Right lung (tissue), 5 donors: ENCODE data around the gene CLMP. TPM values are rescaled to one million over a fixed set of nuclear protein-coding genes. Genes with fewer than 3 reads are reported as not detected.

ENCODE experiments used
- polyA plus RNA-seq, 5 donors: library from polyadenylated mRNA; unstranded; fragments of 120-200 nt; gene quantifications; one replicate each; pipeline versions ENCODE4 v1.2.1 to v1.2.3, GENCODE V29; 2013; ENCODE audit warnings: inconsistent platforms in 1 of 5, low replicate concordance in 1 of 5; ENCODE audit not compliant: insufficient read length in 5 of 5, insufficient read depth in 1 of 5

Gene CLMP
- polyA plus RNA-seq, 5 donors: 15.0 to 18.6 (median 17.3) TPM

Other genes starting within 250 kb of the CLMP start
- not detected for gene BSX, start 213.4 kb downstream of the CLMP start, polyA plus RNA-seq
- 1,000 to 10,000 TPM in 4 of 5 donors, 100 to 1,000 TPM in 1; 808 to 1,348 (median 1,168) TPM for gene HSPA8, start 133.1 kb downstream of the CLMP start, polyA plus RNA-seq
- 1 to 10 TPM; 3.8 to 4.5 (median 4.2) TPM for gene GRAMD1B, start 235.0 kb upstream of the CLMP start, polyA plus RNA-seq